ENCODE measurements around the gene ZSCAN23. TPM values are rescaled to one million over a fixed set of nuclear protein-coding genes. Genes with fewer than 3 reads are reported as not detected.

The ZSCAN23 gene
- total RNA-seq, 1 donor from 2014 or later, result 7.3 TPM

Small RNA genes within 50 kb of the gene (small RNA-seq; reads per million reads assigned to genes)
- not detected for gene RNU2-45P (ENCODE audit: low replicate concordance)

Other genes with a start within 250 kb of the ZSCAN23 start
- gene ZSCAN9, start 218.2 kb downstream of the ZSCAN23 start, total RNA-seq, result 21.3 TPM
- gene ZKSCAN4, start 191.2 kb downstream of the ZSCAN23 start, total RNA-seq, result 4.8 TPM
- gene NKAPL, start 184.2 kb downstream of the ZSCAN23 start, total RNA-seq, result 0.62 TPM
- 20.5 TPM for gene ZSCAN26, start 176.3 kb downstream of the ZSCAN23 start, total RNA-seq
- 8.5 TPM for gene PGBD1, start 161.9 kb downstream of the ZSCAN23 start, total RNA-seq
- 14.3 TPM for gene ZSCAN31, start 107.3 kb downstream of the ZSCAN23 start, total RNA-seq
- gene ZKSCAN3, start 93.5 kb downstream of the ZSCAN23 start, total RNA-seq, result 9.8 TPM
- 11.8 TPM for gene ZSCAN12, start 43.7 kb downstream of the ZSCAN23 start, total RNA-seq
- gene GPX6, start 72.3 kb upstream of the ZSCAN23 start, total RNA-seq, result not detected
- not detected for gene GPX5, start 82.4 kb upstream of the ZSCAN23 start, total RNA-seq

Data from tongue (tissue), 2 donors.